Transverse colon (tissue), 4 donors: Measurements from ENCODE around the gene SNX30. TPM values are rescaled to one million over a fixed set of nuclear protein-coding genes. Genes with fewer than 3 reads are reported as not detected.

ENCODE experiments used
- DNase-seq: peaks from one replicate; pipeline ENCODE4 v3.0.0-alpha.2; 2019
- H3K27ac ChIP-seq, 4 donors: fragments of 200-600 bp; sonication (generic); 2 replicates each; pipeline ENCODE4 v1.5.1; 2016 to 2018; ENCODE audit warnings: inconsistent platforms in 4 of 4
- H3K27me3 ChIP-seq: fragments of 200-600 bp; sonication (generic); 2 replicates; pipeline ENCODE4 v1.5.1; 2017; ENCODE audit warnings: inconsistent platforms
- H3K36me3 ChIP-seq, 4 donors: fragments of 200-600 bp; sonication (generic); 2 replicates each; pipeline ENCODE4 v1.5.1; 2017 to 2019; ENCODE audit warnings: inconsistent platforms in 4 of 4
- H3K4me1 ChIP-seq, 4 donors: fragments of 200-600 bp; sonication (generic); 2 replicates each; pipeline ENCODE4 v1.5.1; 2017 to 2020; ENCODE audit warnings: inconsistent platforms in 4 of 4
- H3K4me3 ChIP-seq, 4 donors: fragments of 200-600 bp; sonication (generic); 1 replicate in 1 of 4; 2 replicates in 3 of 4; pipeline versions ENCODE4 v1.5.1 to v1.6.1; 2017 to 2019; ENCODE audit warnings: inconsistent platforms in 4 of 4
- H3K9me3 ChIP-seq, 2 donors: fragments of 200-600 bp; sonication (generic); 2 replicates each; pipeline ENCODE4 v1.5.1; 2017 to 2019; ENCODE audit warnings: inconsistent platforms in 2 of 2
- EP300 ChIP-seq: sonication (generic); formaldehyde crosslinking; IDR thresholded peaks from one replicate; pipeline ENCODE4 v1.6.1; 2017; ENCODE audit warnings: antibody characterized with exemption, low read depth
- POLR2A ChIP-seq: fragments of 450-650 bp; IDR thresholded peaks from one replicate; pipeline ENCODE4 v1.6.1; 2016; ENCODE audit warnings: antibody characterized with exemption, mild to moderate bottlenecking, moderate library complexity
- POLR2AphosphoS5 ChIP-seq, 3 donors: sonication (generic); formaldehyde crosslinking; IDR thresholded peaks; one replicate each; pipeline ENCODE4 v1.6.1; 2016; ENCODE audit warnings: antibody characterized with exemption in 3 of 3
- WGBS, 2 donors: methylation state at CpG; one replicate each; pipeline ENCODE4 v1.1.5; 2018; ENCODE audit warnings: low coverage in 1 of 2; 5-methylcytosine and 5-hydroxymethylcytosine counted together
- in situ Hi-C, 4 donors: fragments of 200-750 bp; cut with MboI; loops; one replicate each; pipeline versions ENCODE4 v1.15.0 to v1.15.1; 2017; ENCODE audit warnings: low sequenced_read_pairs in 3 of 4, low pct_ligation_motif_present in 1 of 4, low pct_unique_long_range_greater_than_20kb in 1 of 4
- intact Hi-C: fragments of 100-400 bp; cut with DNase I; formaldehyde crosslinking; loops from one replicate; pipeline ENCODE4 v1.15.1; 2023; ENCODE audit warnings: low total_unique reads
- total RNA-seq, 4 donors: library from RNA; depleted of rRNA; stranded (reverse); fragments of >200 nt; gene quantifications; one replicate each; pipeline ENCODE4 v1.1.0, GENCODE V29; 2016
- TF ChIP-seq, protein P1 (sequence below), 5 experiments: fragments of 200-600 bp in 3 of 5; fragments of 450-650 bp in 2 of 5; sonication (generic) in 3 of 5; IDR thresholded peaks; 1 replicate in 2 of 5; 2 replicates in 3 of 5; pipeline ENCODE4 v1.5.1; 2016 to 2017; ENCODE audit warnings: antibody characterized with exemption in 5 of 5, inconsistent platforms in 3 of 5, mild to moderate bottlenecking in 2 of 5, moderate library complexity in 1 of 5

The SNX30 gene
- total RNA-seq, 4 donors from 2014 or later = 15.7 to 46.4 (median 45.7) TPM

DNA sequence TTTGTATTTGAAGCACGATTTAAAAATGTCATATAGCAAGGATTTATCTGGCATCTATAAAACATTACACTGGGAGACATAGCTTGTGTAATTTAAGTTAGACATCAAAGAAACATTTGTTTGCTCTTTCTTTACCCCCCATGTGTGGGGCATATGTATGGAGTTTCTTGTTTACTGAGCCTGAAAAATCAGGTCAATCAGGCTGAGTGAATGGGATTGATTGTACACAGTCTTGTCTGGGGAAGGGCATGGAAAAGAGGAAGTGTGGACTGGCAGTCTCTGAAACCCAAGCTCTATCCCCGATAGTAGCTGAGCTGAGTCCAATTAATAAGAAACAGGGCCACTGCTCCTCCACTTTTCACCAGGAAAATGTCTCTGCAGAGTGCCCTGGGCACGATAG, 90.7 kb downstream of the SNX30 start:
- H3K4me1 ChIP-seq = peaks cover 0 to 28% (median 19%) of the 10 kb centered on the region in 4 donors
- intact Hi-C loops = no loop called here
- DNase-seq = no peak
- no peak overlapping the region for H3K27ac ChIP-seq
- in situ Hi-C loops = loop anchor here in 1 of 4 donors (10.0 kb wide), 1 partner anchor 64 kb away; no protein-coding TSS in a partner anchor
- no peaks in the 10 kb centered on the region for H3K9me3 ChIP-seq
- TF ChIP-seq EP300 = no peak
- no peak for TF ChIP-seq POLR2AphosphoS5 (IDR thresholded peaks at IDR 0.05)
- TF ChIP-seq POLR2A = no peak
- TF ChIP-seq, protein P1, sequence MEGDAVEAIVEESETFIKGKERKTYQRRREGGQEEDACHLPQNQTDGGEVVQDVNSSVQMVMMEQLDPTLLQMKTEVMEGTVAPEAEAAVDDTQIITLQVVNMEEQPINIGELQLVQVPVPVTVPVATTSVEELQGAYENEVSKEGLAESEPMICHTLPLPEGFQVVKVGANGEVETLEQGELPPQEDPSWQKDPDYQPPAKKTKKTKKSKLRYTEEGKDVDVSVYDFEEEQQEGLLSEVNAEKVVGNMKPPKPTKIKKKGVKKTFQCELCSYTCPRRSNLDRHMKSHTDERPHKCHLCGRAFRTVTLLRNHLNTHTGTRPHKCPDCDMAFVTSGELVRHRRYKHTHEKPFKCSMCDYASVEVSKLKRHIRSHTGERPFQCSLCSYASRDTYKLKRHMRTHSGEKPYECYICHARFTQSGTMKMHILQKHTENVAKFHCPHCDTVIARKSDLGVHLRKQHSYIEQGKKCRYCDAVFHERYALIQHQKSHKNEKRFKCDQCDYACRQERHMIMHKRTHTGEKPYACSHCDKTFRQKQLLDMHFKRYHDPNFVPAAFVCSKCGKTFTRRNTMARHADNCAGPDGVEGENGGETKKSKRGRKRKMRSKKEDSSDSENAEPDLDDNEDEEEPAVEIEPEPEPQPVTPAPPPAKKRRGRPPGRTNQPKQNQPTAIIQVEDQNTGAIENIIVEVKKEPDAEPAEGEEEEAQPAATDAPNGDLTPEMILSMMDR (IDR thresholded peaks at IDR 0.05) = no peak
- no peaks in the 10 kb centered on the region for H3K27me3 ChIP-seq
- H3K36me3 ChIP-seq = peaks cover 0 to 10% (median 4%) of the 10 kb centered on the region in 4 donors
- 26 to 50% methylated on average over 3 of the region's 3 CpGs for WGBS, 2 donors
- H3K4me3 ChIP-seq = no peak overlapping the region

DNA sequence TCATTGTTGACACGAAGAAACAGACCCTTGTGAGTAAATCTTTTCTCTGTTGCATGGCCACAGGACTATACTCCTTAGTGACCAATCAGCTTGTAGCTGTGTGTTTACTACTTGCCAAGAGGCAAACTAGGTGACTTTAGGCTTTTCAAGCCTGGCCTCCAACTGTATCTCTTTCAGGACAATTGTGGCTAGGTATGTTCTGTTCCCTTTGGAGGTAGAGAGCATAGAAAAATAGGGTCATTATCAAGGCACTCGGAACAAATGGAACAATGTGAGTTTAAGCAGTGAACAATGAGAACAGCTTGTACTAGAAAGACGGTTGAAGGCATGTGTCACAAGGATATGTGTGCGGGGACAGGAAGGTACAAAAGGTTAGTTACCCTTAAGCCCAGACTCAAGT, 92.0 kb downstream of the SNX30 start:
- no peak overlapping the region for H3K27ac ChIP-seq
- TF ChIP-seq POLR2AphosphoS5 (IDR thresholded peaks at IDR 0.05) (no peak), EP300 (no peak), POLR2A (no peak)
- TF ChIP-seq, protein P1 (IDR thresholded peaks at IDR 0.05) = no peak
- peaks cover 0 to 17% (median 11%) of the 10 kb centered on the region in 4 donors for H3K4me1 ChIP-seq
- intact Hi-C loops (no loop called here), in situ Hi-C loops (loop anchor here in 1 of 4 donors (10.0 kb wide), 1 partner anchor 62 kb away; no protein-coding TSS in a partner anchor)
- peaks cover 0 to 10% (median 4%) of the 10 kb centered on the region in 4 donors for H3K36me3 ChIP-seq
- 89 to 100% methylated on average over 3 to 4 of the region's 4 CpGs for WGBS, 2 donors
- no peak for DNase-seq
- H3K27me3 ChIP-seq = no peaks in the 10 kb centered on the region
- H3K9me3 ChIP-seq = no peaks in the 10 kb centered on the region
- H3K4me3 ChIP-seq = no peak overlapping the region

DNA sequence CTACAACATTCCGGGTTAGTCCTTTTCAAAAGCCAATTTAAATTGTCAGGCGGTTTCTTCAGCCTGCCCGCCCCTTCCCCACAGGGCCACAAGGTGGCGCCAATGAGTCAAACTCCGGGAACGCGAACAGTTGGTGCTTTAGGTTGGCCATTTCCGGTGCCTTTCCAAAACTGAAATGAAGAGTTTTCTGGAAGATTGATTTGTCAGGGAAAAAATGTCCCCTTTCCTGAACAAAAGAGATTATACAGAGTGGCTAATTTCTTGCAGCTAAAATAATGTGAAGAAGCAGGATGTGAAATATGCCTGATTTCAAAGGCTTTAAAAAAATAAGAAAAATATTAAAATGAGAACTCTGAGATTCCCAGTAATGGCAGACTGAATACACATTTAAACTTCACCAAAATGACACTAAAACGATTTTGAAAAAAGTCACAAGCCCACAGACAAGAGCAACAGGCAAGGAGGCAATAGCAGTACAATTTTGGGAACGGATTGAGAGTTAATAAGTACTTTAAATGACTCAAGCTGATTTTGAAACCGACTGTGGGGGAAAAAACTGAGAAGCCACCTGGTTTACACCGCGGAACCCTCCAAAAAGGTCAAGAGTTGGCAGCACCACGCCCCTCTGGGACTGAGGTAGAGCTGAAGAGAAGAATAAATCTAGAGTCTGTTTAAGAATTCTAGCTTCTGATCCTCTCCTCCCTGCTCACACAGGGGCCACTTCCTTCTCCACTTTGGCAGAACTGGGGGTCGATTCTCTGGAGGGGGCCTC, 94.4 kb downstream of the SNX30 start:
- peak; percentile 82 for DNase-seq
- WGBS, 2 donors = 32 to 36% methylated on average over 7 to 15 of the region's 15 CpGs
- Histone ChIP-seq H3K27ac (no peak overlapping the region), H3K36me3 (peaks cover 0 to under 1% (median 0%) of the 10 kb centered on the region in 4 donors), H3K9me3 (no peaks in the 10 kb centered on the region), H3K27me3 (no peaks in the 10 kb centered on the region), H3K4me1 (peaks cover 0 to 10% (median 2%) of the 10 kb centered on the region in 4 donors), H3K4me3 (no peak overlapping the region)
- intact Hi-C loops (no loop called here), in situ Hi-C loops (loop anchor here in 1 of 4 donors (10.0 kb wide), 1 partner anchor 60 kb away; no protein-coding TSS in a partner anchor)
- TF ChIP-seq POLR2A (no peak), EP300 (no peak), POLR2AphosphoS5 (IDR thresholded peaks at IDR 0.05) (no peak)
- TF ChIP-seq, protein P1 (IDR thresholded peaks at IDR 0.05) = peak; percentile 91 to 99 (median 96)
